Right hindlimb (tissue), 1 donor: Measurements from ENCODE around the gene DYSF.

Experiments used
- DNase-seq: peaks from one replicate; pipeline ENCODE4 v3.0.0-alpha.2; 2018

DYSF gene

GRCh38 chr2:71457123-71457915 lies 4.0 kb downstream of the DYSF start:
- no peak for DNase-seq

- DNase-seq, result no peak
Measured at GRCh38 chr2:71457923-71458322, 4.6 kb downstream of the DYSF start.

- DNase-seq, result no peak
Measured at GRCh38 chr2:71458413-71459083, 5.2 kb downstream of the DYSF start.

- DNase-seq, result no peak
Measured at GRCh38 chr2:71459084-71459431, 5.7 kb downstream of the DYSF start.

- DNase-seq, result no peak
Measured at GRCh38 chr2:71460056-71460455, 6.7 kb downstream of the DYSF start.

GRCh38 chr2:71460595-71461303 lies 7.4 kb downstream of the DYSF start:
- no peak for DNase-seq

- no peak for DNase-seq
Measured at GRCh38 chr2:71461304-71461671, 7.9 kb downstream of the DYSF start.

GRCh38 chr2:71462056-71462605 lies 8.8 kb downstream of the DYSF start:
- no peak for DNase-seq

GRCh38 chr2:71462641-71463341 lies 9.4 kb downstream of the DYSF start:
- DNase-seq, result no peak

- peak; percentile 55 for DNase-seq
Measured at GRCh38 chr2:71463342-71463654, 9.9 kb downstream of the DYSF start.

- DNase-seq, result no peak
Measured at GRCh38 chr2:71464389-71464788, 11.0 kb downstream of the DYSF start.

- DNase-seq, result no peak
Measured at GRCh38 chr2:71465356-71465755, 12.0 kb downstream of the DYSF start.

- DNase-seq, result no peak
Measured at GRCh38 chr2:71465961-71466300, 12.6 kb downstream of the DYSF start.

- DNase-seq, result peak; percentile 63
Measured at GRCh38 chr2:71466301-71467179, 13.2 kb downstream of the DYSF start.

- no peak for DNase-seq
Measured at GRCh38 chr2:71467180-71467815, 13.9 kb downstream of the DYSF start.

GRCh38 chr2:71468279-71469015 lies 15.1 kb downstream of the DYSF start:
- DNase-seq, result no peak

GRCh38 chr2:71469403-71470398 lies 16.3 kb downstream of the DYSF start:
- peak; percentile 43 for DNase-seq

- DNase-seq, result no peak
Measured at GRCh38 chr2:71471276-71471675, 17.9 kb downstream of the DYSF start.

- DNase-seq, result no peak
Measured at GRCh38 chr2:71472019-71472418, 18.7 kb downstream of the DYSF start.
